NCI-H1436 (cell line): Measurements from ENCODE around the gene THG1L.

Experiments
- DNase-seq: peaks from one replicate; lab custom pipeline; 2025; lab: John Stamatoyannopoulos, UW

The THG1L gene

DNA sequence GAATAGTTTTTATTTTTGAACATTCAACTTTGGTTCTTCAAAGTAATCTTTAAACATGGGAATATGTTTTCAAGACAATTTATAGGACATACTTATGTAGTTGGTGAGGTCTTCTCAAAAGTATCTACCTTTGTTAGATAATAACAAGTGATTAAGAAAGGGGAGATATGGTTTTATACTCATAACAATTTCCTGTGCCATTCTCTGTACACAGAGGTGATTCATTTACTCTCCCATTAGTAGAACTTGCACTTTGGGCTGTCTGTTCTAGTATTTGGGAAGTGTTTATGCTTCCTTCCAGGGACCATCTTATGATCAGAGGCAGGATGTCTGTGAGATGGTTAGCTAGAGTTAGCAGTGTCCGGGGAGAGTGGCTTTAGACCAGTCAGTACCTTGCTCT, 27.5 kb downstream of the THG1L start:
- no peak for DNase-seq

- DNase-seq, result peak; percentile 75
Measured at GRCh38 chr5:157761690-157762621, 30.7 kb downstream of the THG1L start.

DNA sequence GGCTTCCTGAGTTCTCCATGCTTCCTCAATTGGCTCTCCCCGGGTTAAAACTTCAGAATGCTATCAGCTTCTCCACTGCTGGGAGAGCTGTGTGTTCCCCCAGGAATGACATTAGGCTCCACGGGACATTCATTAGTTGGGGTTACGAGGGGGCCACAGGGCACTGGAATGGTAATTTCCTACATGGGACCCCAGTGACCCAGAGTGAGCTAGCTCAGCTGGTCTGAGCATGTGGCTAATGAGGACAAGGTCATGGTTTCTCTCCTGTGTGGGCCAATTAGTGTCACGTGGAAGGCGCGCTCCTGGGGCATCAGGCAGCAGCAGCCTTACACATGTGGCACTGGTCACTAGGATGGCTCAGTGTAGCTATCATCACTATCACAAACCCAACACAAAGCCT, 33.3 kb downstream of the THG1L start:
- no peak for DNase-seq

DNA sequence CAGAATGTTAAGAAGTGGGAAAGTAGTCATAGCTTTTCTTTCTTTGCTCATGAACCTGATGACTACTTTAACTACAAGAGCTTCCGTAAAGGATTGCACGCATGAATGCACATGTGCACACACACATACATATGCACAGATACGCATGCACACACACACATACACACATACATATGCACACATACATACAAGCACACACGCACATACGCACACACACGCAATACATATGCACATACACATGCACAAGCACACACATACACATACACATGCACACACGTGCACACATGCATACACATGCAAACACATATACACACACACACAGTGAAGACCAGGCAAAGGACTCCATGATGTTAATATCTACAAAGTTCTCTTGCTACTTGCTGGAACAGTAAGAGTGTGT, 35.2 kb downstream of the THG1L start:
- no peak for DNase-seq

DNA sequence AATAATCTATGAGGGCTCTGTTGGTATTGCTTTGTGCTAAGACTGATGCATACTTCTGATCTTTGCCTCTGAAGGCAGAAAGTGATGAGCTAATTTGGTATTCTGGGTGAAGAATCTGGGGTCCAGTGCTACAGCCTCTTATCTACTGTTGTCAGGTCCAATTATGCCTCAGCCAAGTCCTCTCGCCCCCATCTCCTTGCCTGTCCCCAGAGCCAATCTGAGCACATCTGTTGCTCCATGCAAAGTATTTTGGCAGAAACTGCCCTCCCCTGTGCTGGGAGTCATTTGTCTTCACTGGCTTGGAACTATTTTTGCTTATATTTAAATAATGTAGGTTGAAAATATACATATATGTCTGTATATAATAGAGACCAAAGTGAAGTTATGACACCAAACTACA, 35.7 kb downstream of the THG1L start:
- DNase-seq, result no peak

GRCh38 chr5:157767689-157768088, 36.5 kb downstream of the THG1L start:
- no peak for DNase-seq

DNA sequence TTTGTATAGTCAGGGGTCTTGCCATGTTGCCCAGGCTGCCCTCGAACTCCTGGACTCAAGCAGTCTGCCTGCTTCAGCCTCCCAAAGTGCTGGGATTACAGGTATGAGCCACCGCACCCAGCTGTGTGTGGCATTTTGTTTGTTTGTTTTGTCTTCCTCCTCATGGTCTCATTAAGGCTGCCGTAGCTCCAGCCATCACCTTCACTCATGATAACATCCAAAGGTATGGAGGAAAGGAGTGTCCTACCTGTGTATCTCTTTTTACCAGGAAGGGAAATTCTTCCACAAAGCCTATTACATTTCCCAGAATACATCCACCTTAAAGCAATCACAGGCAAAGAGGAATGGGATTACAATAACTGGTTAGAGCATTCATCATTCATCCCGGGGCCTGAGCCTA, 39.4 kb downstream of the THG1L start:
- no peak for DNase-seq

GRCh38 chr5:157772127-157772526, 40.9 kb downstream of the THG1L start:
- no peak for DNase-seq

- no peak for DNase-seq
Measured at GRCh38 chr5:157778121-157778805, 47.0 kb downstream of the THG1L start.

DNA sequence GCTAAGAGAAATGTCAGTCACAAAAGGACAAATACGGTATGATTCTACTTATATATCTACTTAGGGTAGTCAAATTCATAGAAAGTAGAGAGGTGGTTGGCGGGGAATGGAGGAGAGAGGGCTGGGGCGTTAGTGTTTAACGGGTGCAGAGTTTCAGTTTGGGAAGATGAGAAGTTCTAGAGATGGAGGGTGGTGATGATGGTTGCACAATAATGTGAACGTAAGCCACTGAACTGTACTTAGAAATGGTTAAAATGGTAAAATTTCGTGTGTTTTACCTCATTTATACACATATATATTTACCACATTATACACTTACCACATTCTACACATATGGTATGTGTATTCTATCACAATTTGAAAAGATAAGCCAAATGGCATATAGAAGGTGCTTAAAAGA, 48.0 kb downstream of the THG1L start:
- no peak for DNase-seq

- DNase-seq, result peak; percentile 21
Measured at GRCh38 chr5:157785801-157786200, 54.6 kb downstream of the THG1L start.
